Hepatocyte (in vitro differentiated cells): ENCODE measurements around the gene TTC23.

Source experiments
- EZH2 ChIP-seq: fragments of 200-600 bp; sonication (generic); IDR thresholded peaks from 2 replicates; pipeline ENCODE4 v1.6.1; 2016; ENCODE audit warnings: antibody characterized with exemption, mild to moderate bottlenecking, borderline replicate concordance
- EZH2phosphoT487 ChIP-seq: fragments of 200-600 bp; sonication (generic); IDR thresholded peaks from one replicate; pipeline ENCODE4 v1.6.1; 2018; ENCODE audit warnings: antibody characterized with exemption, mild to moderate bottlenecking, low read depth, moderate library complexity; ENCODE audit not compliant: unreplicated experiment, severe bottlenecking
- TF ChIP-seq, protein P1 (sequence below): fragments of 200-600 bp; sonication (generic); IDR thresholded peaks from 2 replicates; pipeline ENCODE4 v1.5.1; 2016; ENCODE audit warnings: antibody characterized with exemption, mild to moderate bottlenecking; ENCODE audit not compliant: poor library complexity

GRCh38 chr15:99167640-99168039 lies 81.7 kb downstream of the TTC23 start:
- TF ChIP-seq, protein P1, sequence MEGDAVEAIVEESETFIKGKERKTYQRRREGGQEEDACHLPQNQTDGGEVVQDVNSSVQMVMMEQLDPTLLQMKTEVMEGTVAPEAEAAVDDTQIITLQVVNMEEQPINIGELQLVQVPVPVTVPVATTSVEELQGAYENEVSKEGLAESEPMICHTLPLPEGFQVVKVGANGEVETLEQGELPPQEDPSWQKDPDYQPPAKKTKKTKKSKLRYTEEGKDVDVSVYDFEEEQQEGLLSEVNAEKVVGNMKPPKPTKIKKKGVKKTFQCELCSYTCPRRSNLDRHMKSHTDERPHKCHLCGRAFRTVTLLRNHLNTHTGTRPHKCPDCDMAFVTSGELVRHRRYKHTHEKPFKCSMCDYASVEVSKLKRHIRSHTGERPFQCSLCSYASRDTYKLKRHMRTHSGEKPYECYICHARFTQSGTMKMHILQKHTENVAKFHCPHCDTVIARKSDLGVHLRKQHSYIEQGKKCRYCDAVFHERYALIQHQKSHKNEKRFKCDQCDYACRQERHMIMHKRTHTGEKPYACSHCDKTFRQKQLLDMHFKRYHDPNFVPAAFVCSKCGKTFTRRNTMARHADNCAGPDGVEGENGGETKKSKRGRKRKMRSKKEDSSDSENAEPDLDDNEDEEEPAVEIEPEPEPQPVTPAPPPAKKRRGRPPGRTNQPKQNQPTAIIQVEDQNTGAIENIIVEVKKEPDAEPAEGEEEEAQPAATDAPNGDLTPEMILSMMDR: no peak
- TF ChIP-seq EZH2: no peak
- no peak for TF ChIP-seq EZH2phosphoT487
